Neuronal stem cell (in vitro differentiated cells): ENCODE measurements around the gene NPSR1.

ENCODE experiments used
- DNase-seq: peaks from one replicate; pipeline ENCODE4 v3.0.0-alpha.2; 2013; ENCODE audit warnings: low spot score
- H2AFZ ChIP-seq: one replicate; pipeline ENCODE4 v1.6.1; 2013; ENCODE audit warnings: mild to moderate bottlenecking, low read length, inconsistent platforms
- H2AK5ac ChIP-seq: 2 replicates; pipeline ENCODE4 v1.6.1; 2013; ENCODE audit warnings: low read depth, mild to moderate bottlenecking, inconsistent platforms, low read length, moderate library complexity, mixed read lengths
- H2BK120ac ChIP-seq: 2 replicates; pipeline ENCODE4 v1.6.1; 2013; ENCODE audit warnings: low read depth, mild to moderate bottlenecking, inconsistent platforms, low read length, moderate library complexity, mixed read lengths
- H2BK12ac ChIP-seq: one replicate; pipeline ENCODE4 v1.6.1; 2013; ENCODE audit warnings: low read length, inconsistent platforms
- H2BK15ac ChIP-seq: 2 replicates; pipeline ENCODE4 v1.6.1; 2013; ENCODE audit warnings: mild to moderate bottlenecking, low read length, inconsistent platforms, mixed read lengths
- H2BK5ac ChIP-seq: one replicate; pipeline ENCODE4 v1.6.1; 2013; ENCODE audit warnings: inconsistent platforms, mild to moderate bottlenecking, low read length, moderate library complexity
- H3K14ac ChIP-seq: one replicate; pipeline ENCODE4 v1.6.1; 2013; ENCODE audit warnings: low read length, inconsistent platforms
- H3K18ac ChIP-seq: 2 replicates; pipeline ENCODE4 v1.6.1; 2013; ENCODE audit warnings: low read length, inconsistent platforms
- H3K23ac ChIP-seq: 2 replicates; pipeline ENCODE4 v1.6.1; 2013; ENCODE audit warnings: low read depth, mild to moderate bottlenecking, mixed read lengths, low read length, inconsistent platforms; ENCODE audit not compliant: poor library complexity
- H3K27ac ChIP-seq: replicated peaks from 3 replicates; pipeline ENCODE4 v1.5.1; 2013; ENCODE audit warnings: low read length, inconsistent platforms
- H3K27me3 ChIP-seq, 3 experiments: 2 replicates each; pipeline ENCODE4 v1.6.1; 2013; ENCODE audit warnings: low read length in 3 of 3, mild to moderate bottlenecking in 2 of 3, inconsistent platforms in 1 of 3, low read depth in 1 of 3, mixed read lengths in 1 of 3, moderate library complexity in 1 of 3; ENCODE audit not compliant: control insufficient read depth in 3 of 3, insufficient read depth in 3 of 3
- H3K36me3 ChIP-seq, 2 donors: replicated peaks in 1 of 2; 2 replicates each; pipeline ENCODE4 v1.6.1; 2013; ENCODE audit warnings: low read length in 2 of 2; ENCODE audit not compliant: control insufficient read depth in 2 of 2, insufficient read depth in 2 of 2
- H3K4ac ChIP-seq: 2 replicates; pipeline ENCODE4 v1.6.1; 2013; ENCODE audit warnings: inconsistent platforms, mild to moderate bottlenecking, low read length, moderate library complexity
- H3K4me1 ChIP-seq, 2 donors: 1 replicate in 1 of 2; 2 replicates in 1 of 2; pipeline ENCODE4 v1.6.1; 2013; ENCODE audit warnings: low read length in 2 of 2, low read depth in 1 of 2; ENCODE audit not compliant: control insufficient read depth in 2 of 2, insufficient read depth in 1 of 2
- H3K4me2 ChIP-seq: one replicate; pipeline ENCODE4 v1.6.1; 2013; ENCODE audit warnings: mild to moderate bottlenecking, low read length, inconsistent platforms; ENCODE audit not compliant: insufficient read depth, poor library complexity, severe bottlenecking
- H3K4me3 ChIP-seq, 2 donors: 2 replicates each; pipeline ENCODE4 v1.5.1; 2013; ENCODE audit warnings: low read length in 2 of 2, mild to moderate bottlenecking in 2 of 2, inconsistent platforms in 1 of 2, moderate library complexity in 1 of 2
- H3K79me1 ChIP-seq: one replicate; pipeline ENCODE4 v1.6.1; 2013; ENCODE audit warnings: low read depth, mild to moderate bottlenecking, inconsistent platforms, low read length, moderate library complexity
- H3K9ac ChIP-seq: one replicate; pipeline ENCODE4 v1.6.1; 2013; ENCODE audit warnings: mild to moderate bottlenecking, low read depth, low read length, inconsistent platforms; ENCODE audit not compliant: poor library complexity
- H3K9me3 ChIP-seq, 2 donors: replicated peaks in 1 of 2; 2 replicates each; pipeline versions ENCODE3 to v1.6.1; 2013; ENCODE audit warnings: low read length in 2 of 2, mild to moderate bottlenecking in 2 of 2, inconsistent platforms in 1 of 2, low read depth in 1 of 2, mixed read lengths in 1 of 2, moderate library complexity in 1 of 2; ENCODE audit not compliant: control insufficient read depth in 2 of 2, insufficient read depth in 1 of 2
- H4K8ac ChIP-seq: one replicate; pipeline ENCODE4 v1.6.1; 2013; ENCODE audit warnings: low read depth, mild to moderate bottlenecking, inconsistent platforms, low read length, moderate library complexity
- H4K91ac ChIP-seq: one replicate; pipeline ENCODE4 v1.6.1; 2013; ENCODE audit warnings: low read length, low read depth, mild to moderate bottlenecking, inconsistent platforms; ENCODE audit not compliant: poor library complexity
- WGBS, 2 donors: extraction: QIAGEN DNeasy Blood & Tissue Kit; methylation state at CpG; one replicate each; pipeline ENCODE4 v1.1.7; 2013; ENCODE audit warnings: missing lambda C conversion rate in 2 of 2, mixed read lengths in 1 of 2; ENCODE audit not compliant: insufficient read length in 2 of 2, insufficient replicate concordance in 1 of 2; ENCODE audit errors: extremely low coverage in 2 of 2; 5-methylcytosine and 5-hydroxymethylcytosine counted together

Gene NPSR1

DNA sequence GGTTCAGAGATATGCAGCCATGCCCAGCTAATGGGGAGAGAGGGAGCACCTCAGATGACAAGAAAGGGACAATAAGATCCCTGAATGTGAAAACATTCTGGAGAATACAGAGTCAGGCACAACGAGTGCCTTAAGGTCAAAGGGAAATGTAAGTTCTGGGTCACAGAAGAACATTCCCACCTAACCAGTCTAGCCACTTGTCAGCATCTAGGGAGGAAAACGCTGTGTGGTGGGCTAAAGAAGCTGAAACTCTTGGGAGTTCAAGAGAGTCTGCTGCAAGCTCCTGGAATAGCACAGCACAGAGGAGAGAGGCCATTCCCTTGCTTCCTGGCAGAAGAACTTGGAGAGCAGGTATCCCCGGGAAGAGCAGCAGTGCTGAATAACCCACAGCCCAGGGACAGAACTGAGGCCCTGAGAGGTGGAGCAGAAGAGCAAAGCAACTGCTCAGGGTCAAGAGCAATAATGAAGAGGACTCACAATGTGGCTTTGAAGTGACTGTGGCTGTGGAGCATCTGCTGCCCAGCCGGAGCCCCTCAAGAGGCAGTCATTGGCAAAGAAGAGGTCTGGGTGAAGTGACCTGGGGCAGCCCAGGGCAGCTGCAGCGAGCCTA is 182.3 kb downstream of the NPSR1 start:
- no peak overlapping the region for H3K4ac ChIP-seq
- no peak overlapping the region for H3K23ac ChIP-seq
- H3K18ac ChIP-seq, result peak overlapping the region; percentile 22
- no peak overlapping the region for H4K8ac ChIP-seq
- no CpG with 5 or more reads among the region's 5 CpGs for WGBS, 2 donors
- no peak overlapping the region for H2BK5ac ChIP-seq
- no peak overlapping the region for H3K27ac ChIP-seq
- H3K36me3 ChIP-seq, result no peaks in the 10 kb centered on the region
- peaks cover 0 to 12% of the 10 kb centered on the region in 2 donors for H3K4me1 ChIP-seq
- no peak for DNase-seq
- no peak overlapping the region for H3K4me2 ChIP-seq
- H3K4me3 ChIP-seq, result no peak overlapping the region
- no peak overlapping the region for H2AFZ ChIP-seq
- no peak overlapping the region for H3K14ac ChIP-seq
- H2BK15ac ChIP-seq, result no peak overlapping the region
- no peak overlapping the region for H4K91ac ChIP-seq
- no peak overlapping the region for H2BK120ac ChIP-seq
- H2AK5ac ChIP-seq, result no peak overlapping the region
- no peaks in the 10 kb centered on the region for H3K79me1 ChIP-seq
- no peak overlapping the region for H2BK12ac ChIP-seq
- no peaks in the 10 kb centered on the region for H3K9me3 ChIP-seq
- H3K27me3 ChIP-seq, result no peaks in the 10 kb centered on the region
- H3K9ac ChIP-seq, result no peak overlapping the region

DNA sequence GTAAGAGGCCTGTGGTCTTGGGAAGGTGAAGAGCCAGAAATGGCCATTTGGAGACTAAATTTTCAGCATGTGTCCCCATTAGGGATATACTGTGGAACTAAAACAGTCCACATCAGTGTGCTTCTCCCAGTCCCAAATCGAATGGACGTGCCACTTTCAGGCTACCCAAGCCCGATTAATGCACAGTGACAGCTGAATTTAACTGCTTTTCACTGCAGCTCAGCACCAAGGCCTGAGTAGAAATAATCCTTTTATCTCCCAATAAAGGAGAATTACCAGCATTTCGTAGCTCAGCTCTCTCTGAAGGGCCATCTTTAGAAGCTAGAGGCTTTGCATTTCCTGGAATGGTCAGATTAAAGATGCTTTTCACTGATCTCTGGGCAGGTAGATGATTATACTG is 183.3 kb downstream of the NPSR1 start:
- Histone ChIP-seq H2AK5ac (no peak overlapping the region), H4K91ac (no peak overlapping the region), H3K18ac (no peak overlapping the region), H2BK12ac (no peak overlapping the region), H2BK15ac (no peak overlapping the region), H3K4ac (no peak overlapping the region), H3K27me3 (no peaks in the 10 kb centered on the region), H3K27ac (peak overlapping the region; percentile 41), H2AFZ (peak overlapping the region; percentile 5), H3K79me1 (no peaks in the 10 kb centered on the region), H3K36me3 (no peaks in the 10 kb centered on the region), H3K4me1 (peaks cover 0 to 13% of the 10 kb centered on the region in 2 donors), H3K9ac (no peak overlapping the region), H2BK120ac (no peak overlapping the region), H3K23ac (no peak overlapping the region), H4K8ac (no peak overlapping the region), H3K14ac (no peak overlapping the region), H3K4me2 (no peak overlapping the region), H2BK5ac (no peak overlapping the region), H3K9me3 (no peaks in the 10 kb centered on the region), H3K4me3 (no peak overlapping the region)
- DNase-seq, result peak; percentile 32
- no CpG with 5 or more reads among the region's 4 CpGs for WGBS, 2 donors

- Histone ChIP-seq H2BK5ac (no peak overlapping the region), H3K18ac (no peak overlapping the region), H3K27me3 (no peaks in the 10 kb centered on the region), H3K4me2 (no peak overlapping the region), H3K4me3 (no peak overlapping the region), H2AFZ (no peak overlapping the region), H2AK5ac (no peak overlapping the region), H4K91ac (no peak overlapping the region), H3K79me1 (no peaks in the 10 kb centered on the region), H2BK15ac (no peak overlapping the region), H3K4ac (no peak overlapping the region), H3K4me1 (peaks cover 0 to 13% of the 10 kb centered on the region in 2 donors), H2BK120ac (no peak overlapping the region), H3K36me3 (no peaks in the 10 kb centered on the region), H3K23ac (no peak overlapping the region), H2BK12ac (no peak overlapping the region), H3K9ac (no peak overlapping the region), H3K9me3 (no peaks in the 10 kb centered on the region), H3K27ac (no peak overlapping the region), H4K8ac (no peak overlapping the region), H3K14ac (no peak overlapping the region)
- DNase-seq, result no peak
- no CpG with 5 or more reads among the region's 6 CpGs for WGBS, 2 donors
These were observed 184.8 kb downstream of the NPSR1 start for GRCh38 chr7:34842782-34843181.

GRCh38 chr7:34844406-34844805 is 186.4 kb downstream of the NPSR1 start:
- Histone ChIP-seq H3K23ac (no peak overlapping the region), H4K91ac (no peak overlapping the region), H3K9ac (no peak overlapping the region), H3K36me3 (no peaks in the 10 kb centered on the region), H2BK15ac (no peak overlapping the region), H3K27ac (no peak overlapping the region), H2AK5ac (no peak overlapping the region), H3K79me1 (no peaks in the 10 kb centered on the region), H2BK120ac (no peak overlapping the region), H3K4me1 (peaks cover 0 to 13% of the 10 kb centered on the region in 2 donors), H3K14ac (no peak overlapping the region), H3K4me3 (no peak overlapping the region), H3K4ac (no peak overlapping the region), H3K4me2 (no peak overlapping the region), H4K8ac (no peak overlapping the region), H3K9me3 (no peaks in the 10 kb centered on the region), H2AFZ (no peak overlapping the region), H3K18ac (no peak overlapping the region), H2BK5ac (no peak overlapping the region), H2BK12ac (no peak overlapping the region), H3K27me3 (no peaks in the 10 kb centered on the region)
- WGBS, 2 donors, result no CpG with 5 or more reads among the region's 1 CpG
- DNase-seq, result no peak
